ENCODE data around the gene HPCAL1.

HPCAL1 gene

DNA sequence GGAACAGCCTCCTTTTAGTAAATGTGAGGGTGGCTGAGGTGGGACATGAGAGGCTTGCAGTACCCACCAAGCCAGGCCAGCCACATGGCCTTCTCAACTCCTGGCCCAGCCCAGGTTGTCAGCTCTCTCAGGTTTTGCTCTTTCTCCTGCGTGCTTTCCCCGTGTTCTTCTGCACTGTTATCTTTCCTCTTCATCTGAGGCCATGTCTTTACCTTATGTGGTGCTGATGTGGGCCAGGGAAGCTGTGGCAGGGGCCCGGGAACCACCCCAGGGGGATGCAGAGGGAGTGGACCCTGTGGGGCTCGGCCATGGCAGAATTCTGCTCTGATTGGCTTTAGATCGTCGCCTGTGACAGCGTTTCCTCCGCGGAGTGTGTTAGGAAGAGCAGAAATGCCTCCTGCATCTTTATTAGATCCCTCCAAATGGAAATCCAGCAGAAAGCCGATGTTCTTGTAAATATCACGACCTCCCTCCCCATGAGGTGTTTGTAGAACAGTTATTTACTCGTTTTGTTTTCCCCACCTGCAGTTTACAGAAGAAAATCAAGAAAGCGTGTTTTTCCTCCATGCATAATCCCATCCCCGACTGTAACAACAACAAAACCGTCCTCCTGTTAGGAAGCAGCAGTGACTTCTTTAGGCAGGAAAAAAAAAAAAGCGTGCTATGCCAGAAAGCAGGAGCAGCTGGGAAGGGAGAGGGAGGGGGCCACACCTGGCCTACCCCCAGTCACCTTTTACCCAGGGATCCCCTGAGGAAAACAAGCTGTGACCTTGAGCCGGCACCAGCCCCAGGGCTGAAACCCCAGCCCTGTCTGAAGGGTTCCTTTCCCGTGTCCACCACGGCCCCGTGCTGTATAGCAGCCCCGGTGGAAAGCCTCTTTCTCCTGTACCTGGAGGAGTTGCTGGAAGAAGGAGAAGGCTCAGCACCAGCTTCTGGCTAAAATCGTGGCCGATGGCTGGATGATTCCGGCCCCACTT, 54.8 kb downstream of the HPCAL1 start:
- Histone ChIP-seq H3K79me2 (ENCODE audit: control insufficient read depth, low read length) (no peaks in the 10 kb centered on the region), H3K4me2 (ENCODE audit: low read length) (no peak overlapping the region), H3K36me3 (ENCODE audit: control insufficient read depth, low read length) (no peaks in the 10 kb centered on the region), H4K20me1 (ENCODE audit: control insufficient read depth, insufficient read depth, low read depth, low read length) (no peaks in the 10 kb centered on the region), H3K9me3 (ENCODE audit: control insufficient read depth, insufficient read depth, low read length) (no peaks in the 10 kb centered on the region), H3F3A (ENCODE audit: control insufficient read depth, insufficient read depth) (no peaks in the 10 kb centered on the region), H3K27ac (ENCODE audit: low read depth, low read length) (no peak overlapping the region), H3K9me2 (replicated peaks; ENCODE audit: control insufficient read depth, low read length) (no peaks in the 10 kb centered on the region), H3K27me3 (ENCODE audit: control insufficient read depth, low read length) (no peaks in the 10 kb centered on the region), H3K4me1 (ENCODE audit: control insufficient read depth, low read length) (no peaks in the 10 kb centered on the region), H3K4me3 (ENCODE audit: low read length) (no peak overlapping the region)
- TF ChIP-seq EZH2phosphoT487 (IDR thresholded peaks at IDR 0.05; ENCODE audit: borderline replicate concordance, low read length): no peak
- TF ChIP-seq, protein P1, sequence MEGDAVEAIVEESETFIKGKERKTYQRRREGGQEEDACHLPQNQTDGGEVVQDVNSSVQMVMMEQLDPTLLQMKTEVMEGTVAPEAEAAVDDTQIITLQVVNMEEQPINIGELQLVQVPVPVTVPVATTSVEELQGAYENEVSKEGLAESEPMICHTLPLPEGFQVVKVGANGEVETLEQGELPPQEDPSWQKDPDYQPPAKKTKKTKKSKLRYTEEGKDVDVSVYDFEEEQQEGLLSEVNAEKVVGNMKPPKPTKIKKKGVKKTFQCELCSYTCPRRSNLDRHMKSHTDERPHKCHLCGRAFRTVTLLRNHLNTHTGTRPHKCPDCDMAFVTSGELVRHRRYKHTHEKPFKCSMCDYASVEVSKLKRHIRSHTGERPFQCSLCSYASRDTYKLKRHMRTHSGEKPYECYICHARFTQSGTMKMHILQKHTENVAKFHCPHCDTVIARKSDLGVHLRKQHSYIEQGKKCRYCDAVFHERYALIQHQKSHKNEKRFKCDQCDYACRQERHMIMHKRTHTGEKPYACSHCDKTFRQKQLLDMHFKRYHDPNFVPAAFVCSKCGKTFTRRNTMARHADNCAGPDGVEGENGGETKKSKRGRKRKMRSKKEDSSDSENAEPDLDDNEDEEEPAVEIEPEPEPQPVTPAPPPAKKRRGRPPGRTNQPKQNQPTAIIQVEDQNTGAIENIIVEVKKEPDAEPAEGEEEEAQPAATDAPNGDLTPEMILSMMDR (IDR thresholded peaks at IDR 0.05; ENCODE audit: low read depth, low read length, poor library complexity, severe bottlenecking): no peak

DNA sequence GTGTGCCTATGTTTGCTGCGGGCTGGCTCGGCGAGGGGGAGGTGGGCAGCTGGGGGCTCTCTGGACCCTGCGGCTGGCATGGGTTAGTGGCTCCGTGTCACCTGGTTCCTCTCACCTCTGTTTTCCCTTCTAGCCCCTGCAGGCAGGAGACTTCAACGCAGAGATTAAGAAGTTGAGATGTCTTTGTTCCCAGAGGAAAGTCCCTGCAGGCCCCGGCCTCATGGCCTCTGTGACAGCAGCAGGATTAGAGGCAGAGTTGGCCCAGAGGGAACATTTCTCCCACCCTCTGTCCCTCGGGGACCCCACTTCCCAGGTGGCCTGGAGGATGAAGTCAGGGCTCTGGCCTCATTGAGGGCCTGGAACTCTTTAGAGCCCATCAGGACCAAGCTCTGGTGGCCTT, 56.5 kb downstream of the HPCAL1 start:
- no peak for TF ChIP-seq EZH2phosphoT487 (IDR thresholded peaks at IDR 0.05; ENCODE audit: borderline replicate concordance, low read length)
- TF ChIP-seq, protein P1 (IDR thresholded peaks at IDR 0.05; ENCODE audit: low read depth, low read length, poor library complexity, severe bottlenecking): no peak
- no peaks in the 10 kb centered on the region for H3K9me2 ChIP-seq (replicated peaks; ENCODE audit: control insufficient read depth, low read length)
- H3K4me1 ChIP-seq (ENCODE audit: control insufficient read depth, low read length): no peaks in the 10 kb centered on the region
- H3K36me3 ChIP-seq (ENCODE audit: control insufficient read depth, low read length): no peaks in the 10 kb centered on the region
- no peaks in the 10 kb centered on the region for H3K79me2 ChIP-seq (ENCODE audit: control insufficient read depth, low read length)
- no peak overlapping the region for H3K4me2 ChIP-seq (ENCODE audit: low read length)
- no peak overlapping the region for H3K27ac ChIP-seq (ENCODE audit: low read depth, low read length)
- no peaks in the 10 kb centered on the region for H3K9me3 ChIP-seq (ENCODE audit: control insufficient read depth, insufficient read depth, low read length)
- no peaks in the 10 kb centered on the region for H3F3A ChIP-seq (ENCODE audit: control insufficient read depth, insufficient read depth)
- H3K4me3 ChIP-seq (ENCODE audit: low read length): no peak overlapping the region
- no peaks in the 10 kb centered on the region for H3K27me3 ChIP-seq (ENCODE audit: control insufficient read depth, low read length)
- H4K20me1 ChIP-seq (ENCODE audit: control insufficient read depth, insufficient read depth, low read depth, low read length): no peaks in the 10 kb centered on the region

DNA sequence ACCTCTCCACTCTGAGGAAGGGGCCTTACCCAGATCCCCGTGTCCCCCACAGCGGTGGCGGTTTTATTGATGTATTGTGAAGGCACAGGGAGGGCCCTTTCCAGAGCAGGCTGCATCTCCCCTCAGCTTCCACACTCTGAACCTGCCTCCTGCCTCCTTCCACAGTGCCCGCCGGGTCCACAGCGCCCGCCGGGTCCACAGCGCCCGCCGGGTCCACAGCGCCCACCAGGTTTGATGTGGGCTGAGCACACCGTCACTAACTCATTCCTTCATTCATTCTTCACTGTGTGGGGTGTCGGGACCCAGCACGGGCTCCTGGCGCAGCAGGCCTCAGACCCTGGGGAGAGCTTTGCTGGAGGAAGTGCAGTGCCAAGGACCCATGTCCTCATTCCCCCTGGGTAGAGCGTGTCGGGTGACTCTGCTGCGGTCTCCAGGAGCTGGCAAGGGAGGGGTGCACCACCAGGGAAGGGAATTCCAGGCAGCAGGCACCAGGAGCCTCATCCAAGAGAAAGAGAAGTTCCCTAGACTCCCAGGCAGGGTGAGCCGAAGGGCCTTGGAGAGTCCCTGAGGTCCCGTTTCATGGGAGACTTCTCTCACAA, 57.1 kb downstream of the HPCAL1 start:
- Histone ChIP-seq H3K36me3 (ENCODE audit: control insufficient read depth, low read length) (no peaks in the 10 kb centered on the region), H3K9me2 (replicated peaks; ENCODE audit: control insufficient read depth, low read length) (no peaks in the 10 kb centered on the region), H3K9me3 (ENCODE audit: control insufficient read depth, insufficient read depth, low read length) (no peaks in the 10 kb centered on the region), H4K20me1 (ENCODE audit: control insufficient read depth, insufficient read depth, low read depth, low read length) (no peaks in the 10 kb centered on the region), H3K79me2 (ENCODE audit: control insufficient read depth, low read length) (no peaks in the 10 kb centered on the region), H3K4me1 (ENCODE audit: control insufficient read depth, low read length) (no peaks in the 10 kb centered on the region), H3K4me3 (ENCODE audit: low read length) (no peak overlapping the region), H3F3A (ENCODE audit: control insufficient read depth, insufficient read depth) (no peaks in the 10 kb centered on the region), H3K27me3 (ENCODE audit: control insufficient read depth, low read length) (no peaks in the 10 kb centered on the region), H3K4me2 (ENCODE audit: low read length) (no peak overlapping the region), H3K27ac (ENCODE audit: low read depth, low read length) (no peak overlapping the region)
- TF ChIP-seq EZH2phosphoT487 (IDR thresholded peaks at IDR 0.05; ENCODE audit: borderline replicate concordance, low read length): no peak
- TF ChIP-seq, protein P1 (IDR thresholded peaks at IDR 0.05; ENCODE audit: low read depth, low read length, poor library complexity, severe bottlenecking): no peak
